ENCODE results near the gene SLC25A17.
A peak's percentile ranks its signal among the peaks of the same experiment; 100 is the strongest.
"Not testable (repeated sequence)": the region's sequence is repeated elsewhere in the genome, so short reads cannot be mapped to it uniquely, and the experiment has no call there.

SLC25A17 gene

DNA sequence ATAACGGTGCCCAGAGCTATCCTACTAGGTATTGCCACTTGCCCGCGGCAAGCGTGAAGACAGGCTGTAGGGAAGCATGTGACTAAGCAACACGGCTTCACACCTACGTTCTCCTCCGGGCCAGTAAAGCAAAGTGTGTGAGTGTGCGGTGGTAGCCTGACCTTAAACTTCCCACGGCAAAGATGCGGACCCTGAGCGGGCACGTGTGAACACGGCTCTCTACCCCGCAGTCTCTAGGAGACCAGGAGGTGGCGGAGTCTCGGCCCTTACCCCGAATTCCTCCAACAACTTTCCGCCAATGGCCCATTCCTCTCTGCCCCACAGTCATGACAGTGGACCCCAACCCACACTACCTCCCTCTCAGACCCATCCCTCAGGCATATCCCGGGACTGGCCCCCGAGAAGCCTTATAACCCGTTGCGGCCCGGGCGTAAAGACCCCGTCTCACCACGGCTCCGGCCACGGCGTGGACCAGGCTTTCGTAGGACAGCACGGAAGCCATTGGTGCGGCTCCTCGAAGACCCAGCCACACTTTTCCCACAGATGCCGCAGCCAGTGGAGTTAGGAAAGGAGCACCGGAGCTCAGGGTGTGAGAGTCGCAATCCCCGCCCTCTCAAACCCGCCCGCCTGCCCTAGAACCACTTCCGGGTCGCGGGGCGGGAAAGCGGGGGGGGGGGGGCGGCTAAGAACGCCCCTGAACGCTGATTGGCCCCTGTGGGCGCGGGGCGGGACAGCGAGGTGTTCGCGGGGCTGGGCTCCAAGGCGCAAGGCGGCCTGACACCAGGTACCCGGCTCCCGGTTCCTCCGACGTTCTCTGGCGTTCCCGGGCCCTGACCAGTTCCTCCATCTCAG lies at the start of gene SLC25A17:
Gene SLC25A17, minus strand, starts transcription at position 600 of the 852 bp plus-strand sequence. Its CDS starts 98 bp downstream, at position 502.
- DNase-seq (ENCODE audit: low read depth in 1 of 2, low spot score in 1 of 2): peak; percentile 74 to 86

GRCh38 chr22:40868379-40868778 lies 49.2 kb upstream of the SLC25A17 start:
- not testable (repeated sequence) for DNase-seq (ENCODE audit: low read depth in 1 of 2, low spot score in 1 of 2)

GRCh38 chr22:40867109-40867508 lies 48.0 kb upstream of the SLC25A17 start:
- DNase-seq (ENCODE audit: low read depth in 1 of 2, low spot score in 1 of 2): no peak

- no peak for DNase-seq (ENCODE audit: low read depth in 1 of 2, low spot score in 1 of 2)
Measured at GRCh38 chr22:40862537-40862936, 43.4 kb upstream of the SLC25A17 start.

- DNase-seq (ENCODE audit: low read depth in 1 of 2, low spot score in 1 of 2): no peak
Measured at GRCh38 chr22:40862013-40862412, 42.9 kb upstream of the SLC25A17 start, which contains the start of gene DNAJB7. Gene DNAJB7 (minus strand): TSS chr22:40862113. CDS start chr22:40861994, 119 bp downstream.

DNA sequence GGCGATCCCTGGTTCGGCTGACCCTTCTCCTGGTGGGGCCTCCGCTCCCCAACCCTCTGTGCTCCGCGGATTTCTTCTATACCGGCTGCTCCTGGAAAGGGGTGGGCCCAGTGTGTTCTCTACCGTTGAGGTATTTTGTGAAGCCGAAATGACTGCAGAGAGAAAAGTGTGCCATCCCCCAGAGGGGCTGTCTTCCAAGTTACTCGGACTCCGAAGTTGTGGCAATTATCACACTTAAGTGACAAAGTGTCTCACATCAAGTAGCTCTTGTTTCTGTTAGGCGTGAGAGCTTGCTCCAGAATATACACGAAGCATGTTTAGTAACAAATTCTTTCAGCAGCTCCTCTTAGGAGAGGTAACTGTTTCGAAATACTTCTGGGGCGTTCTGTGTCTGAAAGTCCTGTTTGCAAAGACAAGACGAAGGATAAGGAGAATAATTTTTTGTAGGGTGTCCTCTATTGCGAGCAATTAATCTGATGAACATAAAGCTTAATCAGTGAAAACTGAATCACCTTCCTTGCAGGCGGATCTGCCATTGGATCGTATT lies 38.2 kb upstream of the SLC25A17 start:
- DNase-seq (ENCODE audit: low read depth in 1 of 2, low spot score in 1 of 2): no peak

DNA sequence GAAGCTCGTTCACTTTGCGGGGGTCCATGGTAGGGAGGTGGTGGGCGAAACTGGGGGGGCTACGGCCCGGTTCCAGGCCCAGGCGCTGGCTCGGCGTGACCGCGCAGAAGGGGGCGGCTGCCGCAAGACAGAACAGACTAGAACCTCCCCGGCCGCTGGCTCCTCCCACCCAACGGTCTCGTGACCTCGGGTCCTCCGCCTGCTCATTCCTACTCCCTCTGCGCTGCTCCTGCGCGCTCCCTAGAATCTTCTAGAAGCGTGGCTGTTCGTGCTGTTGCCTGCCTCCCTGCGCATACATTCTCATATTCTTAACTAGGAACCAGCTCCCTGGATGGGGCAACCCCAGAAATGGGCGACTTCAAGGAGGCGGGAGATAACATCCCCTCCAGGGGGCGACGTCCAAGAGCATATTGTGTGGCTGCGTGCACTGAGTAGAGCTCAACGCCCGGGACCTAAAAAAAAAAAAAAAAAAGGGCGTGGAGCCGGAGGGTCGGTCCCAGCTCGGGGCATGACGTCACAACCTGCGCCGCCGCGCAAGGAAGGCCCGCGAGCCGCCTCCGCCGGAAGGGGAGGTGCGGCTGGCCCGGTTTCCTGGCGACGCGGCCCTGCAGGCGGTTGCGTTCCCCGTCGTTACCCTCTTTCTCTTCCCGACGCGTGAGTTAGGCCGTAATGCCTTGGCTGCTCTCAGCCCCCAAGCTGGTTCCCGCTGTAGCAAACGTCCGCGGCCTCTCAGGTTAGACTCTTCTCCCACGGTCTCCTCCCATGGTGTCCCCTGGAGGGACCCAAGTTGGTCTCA lies 37.6 kb upstream of the SLC25A17 start, which contains the start of the genes ST13 and XPNPEP3:
Gene ST13, minus strand, starts transcription at position 127 of the 796 bp plus-strand sequence. Its CDS starts 99 bp downstream, at position 28.
Gene XPNPEP3, plus strand, starts transcription at position 636 of the 796 bp plus-strand sequence. Its CDS starts 34 bp downstream, at position 670.
- peak; percentile 94 to 95 for DNase-seq (ENCODE audit: low read depth in 1 of 2, low spot score in 1 of 2)

DNA sequence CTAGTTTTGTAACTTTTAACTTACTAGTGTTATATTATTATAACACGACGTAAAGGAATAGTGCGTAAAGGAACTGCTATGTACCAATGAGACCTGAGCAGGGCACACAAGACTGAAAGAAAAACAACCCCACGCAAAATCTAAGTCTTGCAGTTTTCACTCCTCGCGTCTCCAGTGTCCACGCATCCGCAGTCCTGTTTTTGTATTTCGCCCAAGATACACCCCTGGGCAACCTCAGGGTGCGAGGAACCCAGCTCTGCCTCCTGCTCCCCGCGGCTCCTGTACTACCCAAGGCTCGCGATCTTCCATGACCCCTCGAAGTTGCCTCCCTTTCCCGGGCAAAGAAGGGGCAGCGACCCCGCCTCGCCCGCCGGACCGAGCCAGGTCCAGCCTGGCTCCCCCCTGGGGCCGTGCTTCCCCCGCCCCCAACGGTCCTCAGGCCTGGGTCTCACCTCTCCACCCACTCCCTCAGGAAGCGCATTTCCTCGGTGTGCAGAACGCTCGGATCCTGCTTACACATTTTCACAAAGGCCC lies 36.9 kb upstream of the SLC25A17 start:
- DNase-seq (ENCODE audit: low read depth in 1 of 2, low spot score in 1 of 2): peak in 1 of 2 donors; percentile 4

DNA sequence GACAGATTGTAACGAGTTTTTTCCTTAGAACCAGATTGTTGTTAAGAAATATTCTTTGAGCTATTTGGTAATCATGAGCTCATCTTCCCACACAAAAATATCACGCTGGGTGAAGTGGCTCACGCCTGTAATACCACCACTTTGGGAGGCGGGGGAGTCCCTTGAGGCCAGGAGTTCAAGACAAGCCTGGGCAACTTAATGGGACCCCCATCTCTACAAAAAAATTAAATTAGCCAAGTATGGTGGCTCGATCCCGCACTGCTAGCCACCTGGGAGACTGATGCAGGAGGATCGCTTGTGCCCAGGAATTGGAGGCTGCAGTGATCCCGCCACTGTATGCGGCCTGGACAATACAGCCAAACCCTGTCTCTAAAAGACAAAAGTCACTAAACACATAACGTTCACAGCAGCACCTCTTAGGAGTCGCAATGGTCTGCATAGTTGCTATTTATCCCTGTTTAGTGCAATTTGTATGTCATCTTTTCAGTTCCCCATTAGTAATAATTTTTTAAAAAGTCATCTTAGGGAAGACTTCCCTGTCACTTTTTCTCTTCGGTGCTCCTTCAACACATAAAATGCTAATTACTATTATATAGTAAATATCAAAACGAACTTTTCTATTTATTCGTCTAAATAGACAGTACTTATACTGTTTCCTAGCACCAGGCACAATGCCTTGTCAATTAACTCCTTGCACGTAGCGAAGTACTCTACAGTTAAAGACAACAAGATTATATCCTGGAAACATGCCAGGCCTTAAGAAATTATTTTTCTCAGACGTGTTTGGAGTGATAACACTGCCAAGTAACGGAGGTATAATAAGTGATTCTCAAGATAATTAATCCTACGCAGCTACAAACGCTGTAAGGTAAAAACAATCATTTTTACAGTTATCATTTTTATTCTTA lies 36.2 kb upstream of the SLC25A17 start:
- no peak for DNase-seq (ENCODE audit: low read depth in 1 of 2, low spot score in 1 of 2)

DNA sequence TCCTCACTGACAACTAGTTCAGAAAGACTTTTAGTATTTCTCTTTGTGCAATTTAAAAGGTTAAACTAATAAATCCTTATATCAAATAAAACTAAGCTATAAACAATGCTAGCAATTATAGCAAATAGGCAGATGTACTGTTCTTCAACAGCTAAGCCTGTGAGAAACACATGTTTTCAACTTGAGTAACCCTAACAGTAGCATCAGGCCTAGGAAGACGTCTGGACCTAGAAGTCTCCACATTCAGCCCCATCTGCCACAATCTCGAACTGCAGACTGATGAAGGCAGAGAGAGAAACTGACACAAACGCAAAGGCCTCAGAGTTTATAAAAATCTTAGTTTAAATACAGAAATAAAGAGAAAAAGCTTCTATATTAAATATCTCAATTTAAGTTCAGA lies 34.8 kb upstream of the SLC25A17 start:
- no peak for DNase-seq (ENCODE audit: low read depth in 1 of 2, low spot score in 1 of 2)

DNA sequence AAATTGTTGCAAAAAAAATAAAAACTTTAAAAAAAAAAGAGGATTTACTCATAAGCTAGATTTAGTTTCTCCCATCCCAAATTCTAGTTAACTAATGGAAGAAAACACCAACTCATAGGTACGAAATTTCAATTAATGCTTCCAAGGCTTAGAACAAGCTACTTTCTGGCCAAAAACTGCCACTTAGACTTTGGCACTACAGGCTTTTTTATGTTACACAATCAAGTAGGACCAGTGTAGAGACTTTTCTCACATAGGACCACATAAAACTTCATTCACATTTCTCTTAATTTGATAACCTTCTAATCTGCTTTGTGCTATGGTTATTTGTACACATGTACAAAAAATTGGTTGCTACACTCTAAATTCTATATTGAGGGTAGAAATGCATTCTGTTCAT lies 34.2 kb upstream of the SLC25A17 start:
- DNase-seq (ENCODE audit: low read depth in 1 of 2, low spot score in 1 of 2): no peak

DNA sequence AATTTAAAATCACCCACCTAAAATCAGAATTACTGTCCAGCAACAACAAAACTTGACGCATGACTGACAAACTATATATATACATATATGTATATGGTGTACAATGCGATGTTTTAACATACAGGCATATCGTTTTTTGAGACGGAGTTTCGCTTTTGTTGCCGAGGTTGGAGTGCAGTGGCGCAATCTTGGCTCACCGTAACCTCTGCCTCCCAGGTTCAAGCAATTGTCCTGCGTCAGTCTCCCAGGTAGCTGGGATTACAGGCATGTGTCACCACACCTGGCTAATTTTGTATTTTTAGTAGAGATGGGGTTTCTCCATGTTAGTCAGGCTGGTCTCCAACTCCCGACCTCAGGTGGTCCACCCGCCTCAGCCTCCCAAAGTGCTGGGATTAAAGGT lies 26.7 kb upstream of the SLC25A17 start:
- DNase-seq (ENCODE audit: low read depth in 1 of 2, low spot score in 1 of 2): not testable (repeated sequence)

GRCh38 chr22:40844951-40845350 lies 25.8 kb upstream of the SLC25A17 start:
- no peak for DNase-seq (ENCODE audit: low read depth in 1 of 2, low spot score in 1 of 2)

DNA sequence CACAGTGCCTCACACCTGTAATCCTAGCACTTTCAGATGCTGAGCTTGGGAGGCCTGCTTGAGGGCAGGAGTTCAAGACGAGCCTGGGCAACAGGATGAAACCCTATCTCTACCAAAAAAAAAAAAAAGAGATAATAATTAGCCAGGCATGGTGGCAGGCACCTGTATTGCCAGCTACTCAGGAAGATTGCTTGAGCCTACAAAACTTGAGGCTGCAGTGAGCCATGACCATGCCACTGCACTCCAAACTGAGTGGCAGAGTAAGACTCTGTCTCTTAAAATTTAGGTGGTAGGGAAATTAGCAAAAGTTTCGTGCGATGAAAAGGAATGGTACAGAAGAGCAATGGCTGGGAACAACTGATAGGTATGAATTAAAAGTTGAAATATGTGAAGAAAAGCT lies 19.3 kb upstream of the SLC25A17 start:
- DNase-seq (ENCODE audit: low read depth in 1 of 2, low spot score in 1 of 2): no peak

DNA sequence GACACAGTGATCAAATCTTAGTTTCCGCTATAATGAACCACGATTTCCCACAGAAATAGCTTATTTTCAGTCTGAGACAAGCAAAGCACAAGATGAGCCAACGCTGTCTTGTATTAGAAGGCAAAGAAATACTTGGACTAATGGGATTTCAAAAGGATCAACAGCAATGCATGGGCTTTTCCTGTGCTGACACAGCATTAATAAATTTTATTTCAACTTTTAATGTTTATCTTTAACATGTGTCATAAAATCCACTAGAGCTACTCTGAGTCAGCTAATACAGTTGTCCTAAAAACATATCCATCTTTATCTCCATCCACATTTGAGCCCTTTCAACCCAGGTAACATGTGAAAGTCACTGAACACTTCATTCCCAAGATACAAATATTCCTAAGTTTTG lies 15.5 kb upstream of the SLC25A17 start:
- no peak for DNase-seq (ENCODE audit: low read depth in 1 of 2, low spot score in 1 of 2)

DNA sequence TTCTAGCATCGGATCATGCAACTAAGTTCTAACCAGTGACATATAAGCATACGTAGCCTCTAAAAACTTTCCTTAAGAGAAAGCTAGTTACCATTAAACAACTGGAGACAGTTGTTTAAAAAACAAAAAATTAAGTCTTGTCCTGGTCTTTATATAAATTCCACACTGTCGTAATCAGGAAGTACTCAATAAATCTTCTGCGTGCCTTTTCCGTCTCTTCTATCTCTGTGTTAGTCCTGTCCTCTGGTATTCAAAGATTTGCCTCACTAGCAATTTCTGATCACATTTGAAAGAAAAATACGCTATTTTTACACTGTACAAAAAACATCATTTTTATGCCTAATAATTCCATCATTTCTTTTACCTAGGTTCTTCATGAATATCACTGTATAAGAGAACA lies 10.0 kb upstream of the SLC25A17 start:
- no peak for DNase-seq (ENCODE audit: low read depth in 1 of 2, low spot score in 1 of 2)

DNA sequence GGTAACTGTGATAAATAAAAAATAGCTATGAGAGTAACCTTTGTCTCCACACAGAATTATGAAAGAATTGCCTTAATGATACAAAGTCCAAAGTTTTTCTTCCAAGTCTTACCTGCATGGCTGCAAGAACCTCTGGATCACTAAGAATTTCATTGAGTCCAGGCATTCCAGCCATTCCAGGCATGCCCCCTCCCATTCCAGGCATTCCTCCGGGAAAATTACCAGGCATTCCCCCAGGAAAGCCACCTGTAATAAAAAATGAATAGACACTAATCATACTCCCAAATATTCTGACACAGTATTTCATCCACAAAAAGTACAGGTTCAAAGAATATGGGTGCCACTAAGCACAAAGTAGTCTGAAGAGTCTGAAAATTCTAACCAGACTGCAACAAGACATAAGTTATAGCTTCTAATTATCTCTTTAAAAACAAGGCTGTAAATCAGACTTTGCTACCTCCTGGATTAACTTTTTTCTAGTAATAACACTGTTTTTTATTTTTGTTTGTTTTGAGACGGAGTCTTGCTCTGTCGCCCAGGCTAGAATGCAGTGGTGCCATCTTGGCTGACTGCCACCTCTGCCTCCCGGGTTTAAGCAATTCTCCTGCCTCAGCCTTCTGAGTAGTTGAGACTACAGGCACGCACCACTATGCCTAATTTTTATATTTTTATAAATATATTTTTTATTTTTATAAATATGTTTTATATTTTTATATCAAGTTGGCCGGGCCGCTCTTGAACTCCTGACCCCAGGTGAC lies 8.0 kb upstream of the SLC25A17 start:
- no peak for DNase-seq (ENCODE audit: low read depth in 1 of 2, low spot score in 1 of 2)

DNA sequence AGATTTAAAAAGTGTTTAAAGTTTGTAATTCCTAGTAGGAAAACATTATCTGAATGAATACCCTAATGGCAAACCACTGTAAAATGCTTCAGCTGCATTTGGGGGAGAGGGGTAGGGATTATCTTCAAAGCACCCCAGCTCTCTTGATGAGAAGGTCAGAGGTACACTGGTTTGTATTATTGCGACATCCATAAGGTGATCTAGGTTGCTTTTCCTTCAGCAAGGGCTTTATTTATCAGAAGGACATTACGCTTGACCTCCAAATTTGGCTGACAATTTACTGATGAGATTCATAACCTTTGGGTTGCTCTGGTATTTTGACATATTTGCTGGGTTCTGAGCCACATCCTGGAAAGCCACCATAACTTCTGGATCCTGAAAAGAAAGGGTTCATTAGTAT lies 7.1 kb upstream of the SLC25A17 start:
- not testable (repeated sequence) for DNase-seq (ENCODE audit: low read depth in 1 of 2, low spot score in 1 of 2)

- DNase-seq (ENCODE audit: low read depth in 1 of 2, low spot score in 1 of 2): no peak
Measured at GRCh38 chr22:40823426-40823825, 4.3 kb upstream of the SLC25A17 start.

Measured in activated T-helper 1 cell treated with anti-CD3 and anti-CD28 coated beads, Interleukin-2, amount 50 U/mL, for 16 hours (primary cell).